Spleen (tissue), 11 donors: ENCODE data around the gene CREB3L2. TPM values are rescaled to one million over a fixed set of nuclear protein-coding genes. Genes with fewer than 3 reads are reported as not detected.
"Not testable (repeated sequence)": the region's sequence is repeated elsewhere in the genome, so short reads cannot be mapped to it uniquely, and the experiment has no call there.

Source experiments
- DNase-seq: peaks from one replicate; pipeline ENCODE4 v3.0.0-alpha.2; 2020
- H3K27ac ChIP-seq, 8 donors: fragments of 200-600 bp; sonication (generic) in 7 of 8; 1 replicate in 4 of 8; 2 replicates in 4 of 8; pipeline versions ENCODE4 v1.5.0 to v1.8.0; 2016 to 2021; ENCODE audit warnings: inconsistent platforms in 4 of 8, mild to moderate bottlenecking in 4 of 8, moderate library complexity in 1 of 8
- H3K27me3 ChIP-seq, 7 donors: fragments of 200-600 bp; sonication (generic) in 6 of 7; replicated peaks in 1 of 7; 1 replicate in 4 of 7; 2 replicates in 3 of 7; pipeline versions ENCODE4 v1.5.0 to v1.8.0; 2016 to 2021; ENCODE audit warnings: inconsistent platforms in 3 of 7, mild to moderate bottlenecking in 1 of 7
- H3K36me3 ChIP-seq, 6 donors: fragments of 200-600 bp; sonication (generic) in 5 of 6; 1 replicate in 4 of 6; 2 replicates in 2 of 6; pipeline versions ENCODE4 v1.5.0 to v1.8.0; 2016 to 2021; ENCODE audit warnings: inconsistent platforms in 2 of 6
- H3K4me1 ChIP-seq, 6 donors: fragments of 200-600 bp; sonication (generic) in 5 of 6; 1 replicate in 3 of 6; 2 replicates in 3 of 6; pipeline versions ENCODE4 v1.5.0 to v1.8.0; 2016 to 2021; ENCODE audit warnings: inconsistent platforms in 3 of 6
- H3K4me3 ChIP-seq, 8 donors: fragments of 200-600 bp; sonication (generic) in 7 of 8; 1 replicate in 4 of 8; 2 replicates in 4 of 8; pipeline versions ENCODE4 v1.5.0 to v1.8.0; 2016 to 2021; ENCODE audit warnings: inconsistent platforms in 4 of 8, mild to moderate bottlenecking in 4 of 8, moderate library complexity in 2 of 8
- H3K9me3 ChIP-seq, 8 donors: fragments of 200-600 bp; sonication (generic) in 7 of 8; 1 replicate in 4 of 8; 2 replicates in 4 of 8; pipeline versions ENCODE4 v1.5.0 to v1.8.0; 2016 to 2021; ENCODE audit warnings: inconsistent platforms in 4 of 8
- CTCF ChIP-seq, 11 experiments: fragments of 200-600 bp in 7 of 11; fragments of 450-650 bp in 4 of 11; sonication (generic) in 4 of 11; IDR thresholded peaks in 8 of 11; conservative IDR thresholded peaks in 3 of 11; 1 replicate in 7 of 11; 2 replicates in 4 of 11; pipeline versions ENCODE4 v1.4.0 to v1.8.0; 2016 to 2021; ENCODE audit warnings: antibody characterized with exemption in 11 of 11, inconsistent platforms in 4 of 11, mild to moderate bottlenecking in 1 of 11
- POLR2A ChIP-seq, 3 donors: fragments of 450-650 bp; IDR thresholded peaks; one replicate each; pipeline ENCODE4 v1.5.1; 2017; ENCODE audit warnings: antibody characterized with exemption in 3 of 3, mild to moderate bottlenecking in 1 of 3
- POLR2AphosphoS5 ChIP-seq, 3 donors: sonication (generic); formaldehyde crosslinking; IDR thresholded peaks; one replicate each; pipeline ENCODE4 v1.5.1; 2017; ENCODE audit warnings: antibody characterized with exemption in 3 of 3
- WGBS, 5 donors: extraction: QIAGEN DNeasy Blood & Tissue Kit in 3 of 5; methylation state at CpG; one replicate each; pipeline versions ENCODE4 v1.1.5 to v1.1.7; 2013 to 2018; 5-methylcytosine and 5-hydroxymethylcytosine counted together
- intact Hi-C: fragments of 100-400 bp; cut with DNase I; formaldehyde crosslinking; loops from one replicate; pipeline ENCODE4 v1.15.0; 2023; ENCODE audit warnings: low total_unique reads
- polyA plus RNA-seq, 3 donors: library from polyadenylated mRNA; stranded (reverse); fragments of 200-250 nt; gene quantifications; one replicate each; pipeline ENCODE4 v1.2.1, GENCODE V29; 2013
- total RNA-seq, 7 donors: library from RNA; depleted of rRNA in 3 of 7; stranded (reverse); fragments of >200 nt in 3 of 7; fragmentation: NEBNext Ultra II Directional in 4 of 7; extraction: Animal tissue kit (Norgen Biotek cat#: 25700) in 4 of 7; gene quantifications; one replicate each; pipeline versions ENCODE4 v1.1.0 to v1.2.1, GENCODE V29; 2016 to 2021
- donor health status: healthy with polysubstance abuse.
- donor health status: DM: no; HTN: no; CAD: no; lungs with moderate emphysema.
- donor health status: DM: no; HTN: no; CAD: no.
- donor health status: Bipolar disorder and iron deficiency.
- donor health status: healthy.
- donor health status: DM: no; HTN: no; CAD: no.
- donor health status: DM: yes; HTN: yes; CAD: no.

CREB3L2 gene
- total and polyA plus RNA-seq, 10 donors = 3.5 to 68.4 (median 42.4) TPM

- no peaks in the 10 kb centered on the region for H3K9me3 ChIP-seq
- TF ChIP-seq POLR2A (IDR thresholded peaks at IDR 0.05) (no peak), CTCF (IDR thresholded peaks at IDR 0.05 in 8 of 11, conservative IDR thresholded peaks at IDR 0.05 in 3 of 11) (no peak), POLR2AphosphoS5 (IDR thresholded peaks at IDR 0.05) (no peak)
- no peak overlapping the region for H3K27ac ChIP-seq
- no peak overlapping the region for H3K4me3 ChIP-seq
- intact Hi-C loops = no loop called here
- peaks cover 0 to 22% (median 8%) of the 10 kb centered on the region in 6 donors for H3K4me1 ChIP-seq
- peaks cover 0 to 62% (median 16%) of the 10 kb centered on the region in 6 donors for H3K36me3 ChIP-seq
- no peak for DNase-seq
- H3K27me3 ChIP-seq = no peaks in the 10 kb centered on the region
Measured at GRCh38 chr7:137927386-137927785, 74.5 kb downstream of the CREB3L2 start.

DNA sequence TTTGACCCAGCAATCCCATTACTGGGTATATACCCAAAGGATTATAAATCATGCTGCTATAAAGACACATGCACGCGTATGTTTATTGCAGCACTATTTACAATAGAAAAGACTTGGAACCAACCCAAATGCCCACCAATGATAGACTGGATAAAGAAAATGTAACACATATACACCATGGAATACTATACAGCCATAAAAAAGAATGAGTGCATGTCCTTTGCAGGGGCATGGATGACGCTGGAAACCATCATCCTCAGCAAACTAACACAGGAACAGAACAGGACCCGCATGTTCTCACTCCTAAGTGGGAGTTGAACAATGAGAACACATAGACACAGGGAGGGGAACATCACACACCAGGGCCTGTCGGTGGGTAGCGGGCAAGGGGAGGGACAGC lies 75.7 kb downstream of the CREB3L2 start:
- peaks cover 0 to 68% (median 16%) of the 10 kb centered on the region in 6 donors for H3K36me3 ChIP-seq
- H3K27me3 ChIP-seq, H3K27ac ChIP-seq, intact Hi-C loops, H3K9me3 ChIP-seq, DNase-seq, H3K4me3 ChIP-seq: not testable (repeated sequence)
- peaks cover 0 to 19% (median 6%) of the 10 kb centered on the region in 6 donors for H3K4me1 ChIP-seq
- 93 to 99% (median 98%) methylated on average over 6 of the region's 6 CpGs for WGBS, 5 donors

- H3K27me3 ChIP-seq = no peaks in the 10 kb centered on the region
- intact Hi-C loops = no loop called here
Measured at GRCh38 chr7:137925754-137926153, 76.1 kb downstream of the CREB3L2 start.

DNA sequence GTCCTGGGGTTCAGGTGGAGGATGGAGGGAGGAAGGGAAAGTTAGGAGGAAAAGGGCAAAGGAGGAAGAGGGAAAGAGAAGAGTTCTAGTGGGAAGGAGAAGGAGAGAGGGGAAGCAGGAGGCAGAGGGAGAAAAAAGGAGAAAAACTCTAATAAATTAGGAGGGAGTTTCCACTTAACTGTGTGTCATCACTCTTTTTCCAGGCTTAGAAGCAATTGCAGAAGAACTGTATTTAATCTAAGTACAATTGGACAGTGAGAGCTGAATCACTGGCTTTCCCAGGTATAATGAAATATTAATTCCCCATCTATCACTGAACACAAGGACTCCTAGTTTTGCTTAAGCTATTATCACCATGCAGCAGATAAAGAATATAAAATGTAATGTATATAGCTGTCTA lies 76.8 kb downstream of the CREB3L2 start:
- Histone ChIP-seq H3K4me1 (peaks cover 0 to 12% (median 3%) of the 10 kb centered on the region in 6 donors), H3K36me3 (peaks cover 0 to 71% (median 16%) of the 10 kb centered on the region in 6 donors), H3K27me3 (no peaks in the 10 kb centered on the region), H3K9me3 (no peaks in the 10 kb centered on the region), H3K27ac (no peak overlapping the region), H3K4me3 (no peak overlapping the region)
- TF ChIP-seq POLR2A (IDR thresholded peaks at IDR 0.05) (no peak), POLR2AphosphoS5 (IDR thresholded peaks at IDR 0.05) (no peak), CTCF (IDR thresholded peaks at IDR 0.05 in 8 of 11, conservative IDR thresholded peaks at IDR 0.05 in 3 of 11) (no peak)
- no peak for DNase-seq
- intact Hi-C loops = no loop called here

More at GRCh38 chr7:137925754-137926153, 76.1 kb downstream of the CREB3L2 start:
- no peak overlapping the region for H3K4me3 ChIP-seq
- H3K9me3 ChIP-seq = no peaks in the 10 kb centered on the region
- H3K36me3 ChIP-seq = peaks cover 0 to 68% (median 16%) of the 10 kb centered on the region in 6 donors
- 67 to 92% (median 82%) methylated on average over 4 of the region's 4 CpGs for WGBS, 5 donors
- H3K27ac ChIP-seq = no peak overlapping the region
- peaks cover 0 to 19% (median 6%) of the 10 kb centered on the region in 6 donors for H3K4me1 ChIP-seq
- DNase-seq = no peak
- TF ChIP-seq POLR2A (IDR thresholded peaks at IDR 0.05) (no peak), CTCF (IDR thresholded peaks at IDR 0.05 in 8 of 11, conservative IDR thresholded peaks at IDR 0.05 in 3 of 11) (no peak), POLR2AphosphoS5 (IDR thresholded peaks at IDR 0.05) (no peak)

DNA sequence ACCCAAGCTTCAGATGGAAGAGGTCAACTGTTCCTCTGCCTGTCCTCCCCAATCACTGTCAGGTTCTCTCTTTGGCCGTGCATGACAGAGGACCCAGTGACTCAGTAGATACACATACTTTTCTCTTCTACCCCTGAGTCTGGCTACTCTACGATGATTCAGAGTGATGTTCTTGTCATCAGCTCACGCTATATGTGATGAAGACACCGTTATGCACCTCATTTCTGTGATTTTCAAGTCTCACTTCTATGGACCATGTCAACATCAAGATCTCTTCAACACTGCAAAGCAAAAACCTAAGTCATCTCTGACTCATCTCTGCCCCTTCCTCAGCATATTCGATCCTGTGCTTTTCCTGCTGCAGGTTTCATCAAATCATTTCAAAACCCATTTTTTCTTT lies 78.5 kb downstream of the CREB3L2 start:
- WGBS, 5 donors = 77 to 85% (median 83%) methylated on average over 5 of the region's 5 CpGs
- Histone ChIP-seq H3K27ac (no peak overlapping the region), H3K4me3 (no peak overlapping the region), H3K4me1 (peaks cover 0 to 12% (median 3%) of the 10 kb centered on the region in 6 donors), H3K27me3 (no peaks in the 10 kb centered on the region), H3K9me3 (no peaks in the 10 kb centered on the region), H3K36me3 (peaks cover 0 to 70% (median 16%) of the 10 kb centered on the region in 6 donors)
- intact Hi-C loops = no loop called here
- no peak for DNase-seq
- no peak for TF ChIP-seq POLR2A (IDR thresholded peaks at IDR 0.05)
- no peak for TF ChIP-seq POLR2AphosphoS5 (IDR thresholded peaks at IDR 0.05)
- no peak for TF ChIP-seq CTCF (IDR thresholded peaks at IDR 0.05 in 8 of 11, conservative IDR thresholded peaks at IDR 0.05 in 3 of 11)
